NOMO-1 (cell line): ENCODE data around the gene DBET.
"Not testable (repeated sequence)": the region's sequence is repeated elsewhere in the genome, so short reads cannot be mapped to it uniquely, and the experiment has no call there.

Experiments
- DNase-seq, 2 experiments: peaks; one replicate each; lab custom pipeline; 2025; ENCODE audit not compliant: unreplicated experiment in 2 of 2; lab: John Stamatoyannopoulos, UW

DBET gene

GRCh38 chr4:190049378-190050239 lies 14.7 kb upstream of the DBET start:
- not testable (repeated sequence) for DNase-seq

GRCh38 chr4:190058997-190059396 lies 5.3 kb upstream of the DBET start:
- not testable (repeated sequence) for DNase-seq

GRCh38 chr4:190064805-190065204 lies 503 bp downstream of the DBET start:
- DNase-seq = not testable (repeated sequence)

GRCh38 chr4:190068351-190068750 lies 4.0 kb downstream of the DBET start:
- DNase-seq = not testable (repeated sequence)

GRCh38 chr4:190093052-190093451 lies 28.8 kb downstream of the DBET start:
- DNase-seq = not testable (repeated sequence)

GRCh38 chr4:190094031-190094430 lies 29.7 kb downstream of the DBET start:
- DNase-seq = not testable (repeated sequence)

GRCh38 chr4:190095335-190095734 lies 31.0 kb downstream of the DBET start:
- DNase-seq = not testable (repeated sequence)

GRCh38 chr4:190099605-190100004 lies 35.3 kb downstream of the DBET start:
- DNase-seq = not testable (repeated sequence)

GRCh38 chr4:190101525-190101924 lies 37.2 kb downstream of the DBET start:
- not testable (repeated sequence) for DNase-seq

- DNase-seq = not testable (repeated sequence)
Observed at GRCh38 chr4:190106191-190106590, 41.9 kb downstream of the DBET start.

- DNase-seq = not testable (repeated sequence)
Observed at GRCh38 chr4:190106611-190107480, 42.5 kb downstream of the DBET start.

- DNase-seq = not testable (repeated sequence)
Observed at GRCh38 chr4:190107766-190108485, 43.6 kb downstream of the DBET start.

- DNase-seq = not testable (repeated sequence)
Observed at GRCh38 chr4:190108756-190109155, 44.5 kb downstream of the DBET start.

- DNase-seq = not testable (repeated sequence)
Observed at GRCh38 chr4:190109390-190110011, 45.2 kb downstream of the DBET start.

- DNase-seq = not testable (repeated sequence)
Observed at GRCh38 chr4:190110033-190110432, 45.7 kb downstream of the DBET start.

- DNase-seq = not testable (repeated sequence)
Observed at GRCh38 chr4:190110570-190111295, 46.4 kb downstream of the DBET start.

GRCh38 chr4:190112879-190113278 lies 48.6 kb downstream of the DBET start:
- not testable (repeated sequence) for DNase-seq

GRCh38 chr4:190114991-190115390 lies 50.7 kb downstream of the DBET start:
- DNase-seq = not testable (repeated sequence)
